Cortex of kidney (tissue), 1 donor: ENCODE measurements around the gene METTL25.

ENCODE experiments used
- DNase-seq: peaks from one replicate; lab custom pipeline; 2025; lab: John Stamatoyannopoulos, UW

The METTL25 gene

DNA sequence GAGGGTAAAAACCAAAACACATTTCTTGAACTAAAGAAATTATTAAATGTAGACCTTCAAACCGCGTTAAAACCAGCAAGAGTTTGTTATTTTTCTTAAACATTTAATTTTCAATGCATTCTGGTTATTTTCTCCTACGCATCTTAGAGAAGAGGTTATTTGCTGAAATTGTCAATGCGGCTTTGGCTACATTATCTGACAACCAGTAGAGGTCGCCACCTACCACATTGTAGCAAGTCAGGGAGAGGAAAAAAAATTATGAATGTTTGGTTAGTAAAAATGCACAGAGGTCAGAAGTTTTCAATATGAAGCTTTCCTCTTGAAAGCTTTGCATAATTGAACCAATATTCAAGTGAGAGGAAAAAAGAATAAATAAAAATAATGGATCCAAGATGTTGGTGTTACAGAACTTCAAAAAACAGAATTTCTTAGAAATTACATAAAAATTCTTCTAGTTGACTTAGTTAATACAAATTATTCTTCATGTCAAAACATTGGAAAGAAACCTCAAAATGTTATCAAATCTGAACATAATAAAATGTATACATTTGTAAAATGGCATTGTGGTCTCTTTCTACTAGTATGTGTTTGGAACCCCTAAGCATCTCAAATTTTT, 168.9 kb downstream of the METTL25 start:
- DNase-seq = no peak
